Suppressor macrophage treated with lipopolysaccharide for 1 hour (primary cell): ENCODE data around the gene TBC1D19.

Experiments
- DNase-seq, 3 donors: peaks; one replicate each; pipeline ENCODE4 v3.0.0-alpha.2; 2020 to 2022

The TBC1D19 gene

GRCh38 chr4:26737385-26737784, 153.5 kb downstream of the TBC1D19 start:
- DNase-seq, result no peak

GRCh38 chr4:26741491-26741871, 157.6 kb downstream of the TBC1D19 start:
- no peak for DNase-seq

- peak; percentile 24 to 54 (median 44) for DNase-seq
These were observed 162.9 kb downstream of the TBC1D19 start for GRCh38 chr4:26746802-26747213.

- DNase-seq, result peak; percentile 5 to 34 (median 29)
These were observed 164.9 kb downstream of the TBC1D19 start for GRCh38 chr4:26748811-26749210.

- no peak for DNase-seq
These were observed 166.0 kb downstream of the TBC1D19 start for GRCh38 chr4:26749867-26750266.

GRCh38 chr4:26751004-26751403, 167.1 kb downstream of the TBC1D19 start:
- DNase-seq, result no peak

- DNase-seq, result no peak
These were observed 168.0 kb downstream of the TBC1D19 start for GRCh38 chr4:26751838-26752237.

- DNase-seq, result no peak
These were observed 169.3 kb downstream of the TBC1D19 start for GRCh38 chr4:26753187-26753586.

- DNase-seq, result no peak
These were observed 169.7 kb downstream of the TBC1D19 start for GRCh38 chr4:26753617-26754016.

GRCh38 chr4:26757751-26758150, 173.9 kb downstream of the TBC1D19 start:
- DNase-seq, result no peak

- no peak for DNase-seq
These were observed 175.0 kb downstream of the TBC1D19 start for GRCh38 chr4:26758899-26759298.

- DNase-seq, result peak in 1 of 3 donors; percentile 20
These were observed 178.8 kb downstream of the TBC1D19 start for GRCh38 chr4:26762650-26763049.

- DNase-seq, result no peak
These were observed 179.2 kb downstream of the TBC1D19 start for GRCh38 chr4:26763063-26763462.

- peak in 2 of 3 donors; percentile 17 to 44 for DNase-seq
These were observed 179.8 kb downstream of the TBC1D19 start for GRCh38 chr4:26763648-26764047.

- no peak for DNase-seq
These were observed 180.3 kb downstream of the TBC1D19 start for GRCh38 chr4:26764231-26764630.

- peak in 1 of 3 donors; percentile 22 for DNase-seq
These were observed 181.6 kb downstream of the TBC1D19 start for GRCh38 chr4:26765515-26765914.

- peak; percentile 55 to 73 (median 65) for DNase-seq
These were observed 182.3 kb downstream of the TBC1D19 start for GRCh38 chr4:26766141-26766540.

- DNase-seq, result no peak
These were observed 188.4 kb downstream of the TBC1D19 start for GRCh38 chr4:26772096-26772873.

GRCh38 chr4:26779224-26779623, 195.3 kb downstream of the TBC1D19 start:
- DNase-seq, result no peak

- no peak for DNase-seq
These were observed 195.8 kb downstream of the TBC1D19 start for GRCh38 chr4:26779674-26780073.

GRCh38 chr4:26780539-26780938, 196.7 kb downstream of the TBC1D19 start:
- no peak for DNase-seq

- DNase-seq, result no peak
These were observed 198.4 kb downstream of the TBC1D19 start for GRCh38 chr4:26782168-26782829.

GRCh38 chr4:26782830-26783202, 198.9 kb downstream of the TBC1D19 start:
- DNase-seq, result no peak

GRCh38 chr4:26784207-26784865, 200.5 kb downstream of the TBC1D19 start:
- DNase-seq, result peak; percentile 64 to 76 (median 70)
